Measurements from ENCODE around the gene PPME1. TPM values are rescaled to one million over a fixed set of nuclear protein-coding genes. Genes with fewer than 3 reads are reported as not detected.

Gene PPME1
- total RNA-seq, 6 experiments from 2014 or later: 49.5 to 107 (median 56.9) TPM

- H3K27ac Mint-ChIP-seq: no peak overlapping the region
- no peak for TF ChIP-seq CTCF (IDR thresholded peaks at IDR 0.05)
- H3K4me3 Mint-ChIP-seq: no peak overlapping the region
- no peak for DNase-seq
- peaks cover 35% of the 10 kb centered on the region for H3K4me1 Mint-ChIP-seq (ENCODE audit: low read depth)
- H3K36me3 Mint-ChIP-seq (ENCODE audit: low read depth): peaks cover 6% of the 10 kb centered on the region; the same call in 1 of the 2 replicates
- H3K27me3 Mint-ChIP-seq (ENCODE audit: insufficient read depth): no peaks in the 10 kb centered on the region
- H3K9me3 Mint-ChIP-seq: no peaks in the 10 kb centered on the region
Observed at GRCh38 chr11:74175920-74176319, 4.8 kb downstream of the PPME1 start.

GRCh38 chr11:74179234-74180052 is 8.4 kb downstream of the PPME1 start:
- TF ChIP-seq CTCF (IDR thresholded peaks at IDR 0.05): no peak
- H3K27ac Mint-ChIP-seq: peak overlapping the region; percentile 19; the same call in 1 of the 2 replicates
- H3K4me1 Mint-ChIP-seq (ENCODE audit: low read depth): peaks cover 34% of the 10 kb centered on the region
- peaks cover 2% of the 10 kb centered on the region for H3K36me3 Mint-ChIP-seq (ENCODE audit: low read depth)
- H3K9me3 Mint-ChIP-seq: no peaks in the 10 kb centered on the region
- H3K4me3 Mint-ChIP-seq: no peak overlapping the region
- H3K27me3 Mint-ChIP-seq (ENCODE audit: insufficient read depth): no peaks in the 10 kb centered on the region
- no peak for DNase-seq

- no peak overlapping the region for H3K27ac Mint-ChIP-seq
- DNase-seq: no peak
- no peak overlapping the region for H3K4me3 Mint-ChIP-seq
- no peaks in the 10 kb centered on the region for H3K27me3 Mint-ChIP-seq (ENCODE audit: insufficient read depth)
- H3K9me3 Mint-ChIP-seq: no peaks in the 10 kb centered on the region
- TF ChIP-seq CTCF (IDR thresholded peaks at IDR 0.05): no peak
- no peaks in the 10 kb centered on the region; the same call in 1 of the 2 replicates for H3K36me3 Mint-ChIP-seq (ENCODE audit: low read depth)
- H3K4me1 Mint-ChIP-seq (ENCODE audit: low read depth): peaks cover 45% of the 10 kb centered on the region
Observed at GRCh38 chr11:74182635-74183034, 11.5 kb downstream of the PPME1 start.

- no peak for DNase-seq
- Mint-ChIP-seq H3K27ac (no peak overlapping the region), H3K36me3 (ENCODE audit: low read depth) (peaks cover 9% of the 10 kb centered on the region; the same call in 1 of the 2 replicates), H3K9me3 (no peaks in the 10 kb centered on the region), H3K4me3 (no peak overlapping the region), H3K4me1 (ENCODE audit: low read depth) (peaks cover 22% of the 10 kb centered on the region), H3K27me3 (ENCODE audit: insufficient read depth) (no peaks in the 10 kb centered on the region)
- no peak for TF ChIP-seq CTCF (IDR thresholded peaks at IDR 0.05)
Observed at GRCh38 chr11:74185285-74185684, 14.2 kb downstream of the PPME1 start.

GRCh38 chr11:74185695-74186094 is 14.6 kb downstream of the PPME1 start:
- H3K4me3 Mint-ChIP-seq: no peak overlapping the region
- DNase-seq: peak; percentile 27

More at GRCh38 chr11:74185695-74186094, 14.6 kb downstream of the PPME1 start:
- no peaks in the 10 kb centered on the region for H3K9me3 Mint-ChIP-seq
- H3K4me1 Mint-ChIP-seq (ENCODE audit: low read depth): peaks cover 22% of the 10 kb centered on the region
- H3K27me3 Mint-ChIP-seq (ENCODE audit: insufficient read depth): no peaks in the 10 kb centered on the region
- H3K27ac Mint-ChIP-seq: peak overlapping the region; percentile 10; the same call in 1 of the 2 replicates
- no peak for TF ChIP-seq CTCF (IDR thresholded peaks at IDR 0.05)
- H3K36me3 Mint-ChIP-seq (ENCODE audit: low read depth): peaks cover 13% of the 10 kb centered on the region

All from HFFc6 (cell line).